Activated CD4-positive, alpha-beta T cell treated with anti-CD3 and anti-CD28 coated beads, Interleukin-2, amount 50 U/mL, for 4 hours (primary cell): Measurements from ENCODE around the gene GGT6.

ENCODE experiments used
- DNase-seq, 2 experiments: peaks; one replicate each; pipeline ENCODE4 v3.0.0-alpha.2; 2020

GGT6 gene

GRCh38 chr17:4536742-4537411, 23.5 kb downstream of the GGT6 start:
- DNase-seq, result no peak

DNA sequence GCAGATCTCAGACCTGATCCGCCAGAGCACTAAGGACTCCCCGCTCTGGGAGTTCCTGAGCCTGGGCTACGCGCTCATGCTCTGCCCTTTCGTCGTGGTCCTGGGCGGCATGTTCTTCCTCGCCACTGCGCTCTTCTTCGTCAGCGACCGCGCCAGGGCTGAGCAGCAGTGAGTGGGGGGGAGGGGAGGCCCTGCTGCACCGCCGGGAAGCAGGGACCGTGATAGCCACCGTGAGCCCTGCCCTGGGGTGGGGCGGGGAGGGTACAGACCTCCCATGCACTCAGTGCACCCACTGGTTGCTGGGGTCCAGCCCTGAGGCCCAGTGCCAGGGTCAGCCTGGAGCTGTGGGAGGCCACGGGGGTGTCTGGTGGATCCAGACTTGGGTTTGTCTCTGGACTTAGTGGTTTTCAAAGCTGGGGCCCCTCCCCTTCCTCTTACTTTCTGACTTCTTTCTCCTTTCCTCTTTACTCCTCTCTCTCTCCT, 24.1 kb downstream of the GGT6 start:
- no peak for DNase-seq

DNA sequence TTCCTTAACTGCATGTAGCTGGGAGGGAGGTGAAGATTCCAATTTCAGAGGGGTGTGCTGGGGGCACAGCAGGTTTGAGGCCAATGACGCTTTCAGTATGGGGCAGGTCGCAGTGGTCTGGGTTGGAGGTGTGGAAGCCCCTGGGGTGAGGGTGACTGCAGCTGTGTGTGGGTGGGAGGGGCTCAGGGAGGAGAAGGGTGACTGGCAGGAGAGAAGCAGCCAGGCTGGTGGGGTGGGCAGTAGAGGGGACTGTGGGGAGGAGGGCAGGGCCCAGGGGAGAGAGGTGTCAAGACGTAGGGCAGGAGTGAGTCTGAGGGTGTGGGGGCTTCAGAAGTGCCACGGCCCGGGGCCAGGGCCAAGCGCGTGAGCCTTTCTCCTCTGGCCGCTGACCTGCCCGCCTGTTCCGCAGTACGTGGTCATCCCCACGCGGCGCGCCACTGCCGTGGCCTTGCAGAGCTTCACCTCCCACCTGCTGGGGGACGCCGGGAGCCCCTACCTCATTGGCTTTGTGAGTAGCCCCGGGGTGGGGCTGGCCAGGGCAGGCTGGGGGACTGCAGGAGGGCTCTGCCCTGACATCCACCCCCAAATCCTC, 24.6 kb downstream of the GGT6 start:
- DNase-seq, result no peak

- DNase-seq, result no peak
Measured at GRCh38 chr17:4534928-4535666, 25.3 kb downstream of the GGT6 start.

DNA sequence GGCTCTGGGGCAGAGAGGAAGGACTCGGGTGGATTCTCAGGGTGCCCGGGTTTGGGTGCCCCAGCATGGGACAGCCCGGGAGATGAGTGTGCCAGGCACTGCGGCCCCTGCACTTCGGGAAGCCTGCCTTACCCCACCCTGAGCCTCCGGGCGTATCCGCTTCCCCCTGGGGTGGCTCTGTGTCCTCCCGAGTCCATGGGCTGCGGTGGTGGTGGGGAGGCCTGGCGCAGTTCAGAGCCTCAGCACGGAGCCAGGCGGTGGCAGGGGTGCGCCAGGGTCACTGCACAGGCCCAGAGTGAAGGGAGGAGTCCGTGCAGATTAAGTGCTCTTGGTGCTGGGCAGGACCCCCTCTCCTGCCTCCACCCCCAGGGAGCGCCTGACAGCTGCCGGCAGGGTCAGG, 25.9 kb downstream of the GGT6 start:
- no peak for DNase-seq

DNA sequence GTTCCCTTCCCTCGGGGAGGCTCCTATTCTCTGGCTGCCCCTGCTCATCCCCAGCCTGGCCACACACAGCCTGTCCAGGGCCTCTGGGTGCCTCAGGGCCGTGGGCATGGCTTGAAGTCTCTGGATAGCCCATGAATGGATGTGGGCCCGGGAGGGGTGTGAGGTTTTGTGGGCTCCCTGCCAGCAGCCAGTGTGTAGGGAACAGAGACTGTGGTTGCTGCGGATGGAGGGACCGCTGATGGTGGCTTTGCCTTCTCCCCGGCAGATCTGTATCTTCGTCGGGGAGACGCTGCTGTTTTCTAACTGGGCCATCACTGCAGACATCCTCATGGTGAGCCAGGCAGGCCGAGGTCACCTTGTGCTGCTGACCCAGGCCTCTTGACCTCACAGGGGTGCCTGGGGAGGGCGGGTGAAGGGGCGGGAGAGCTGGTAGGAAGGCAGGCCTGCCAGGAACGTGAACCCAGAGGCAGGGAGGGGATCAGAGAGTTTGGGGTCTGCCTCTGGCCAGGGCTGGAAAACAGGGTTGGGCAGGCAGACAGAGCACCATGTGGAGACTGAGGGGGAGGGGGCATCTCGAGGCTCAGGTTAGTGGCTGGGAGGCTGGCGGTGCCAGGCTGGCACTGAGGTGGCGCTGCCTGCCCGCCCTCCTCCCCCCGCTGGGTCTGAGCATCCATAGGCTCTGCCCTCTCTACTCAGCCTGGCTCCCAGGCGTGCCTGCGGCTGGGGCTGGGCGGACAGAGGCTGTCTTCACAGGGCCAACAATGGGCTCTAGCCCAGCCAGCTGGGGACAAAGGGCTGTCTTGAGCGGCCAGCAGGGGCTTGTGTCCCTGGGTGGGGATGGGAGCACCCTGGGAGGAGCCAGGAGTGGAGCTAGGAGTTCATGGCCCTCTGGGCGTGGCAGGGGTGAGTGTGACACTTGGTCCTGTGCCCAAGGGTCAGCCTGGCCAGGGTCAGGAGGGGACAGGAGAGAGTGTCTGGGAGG, 26.6 kb downstream of the GGT6 start:
- no peak for DNase-seq

DNA sequence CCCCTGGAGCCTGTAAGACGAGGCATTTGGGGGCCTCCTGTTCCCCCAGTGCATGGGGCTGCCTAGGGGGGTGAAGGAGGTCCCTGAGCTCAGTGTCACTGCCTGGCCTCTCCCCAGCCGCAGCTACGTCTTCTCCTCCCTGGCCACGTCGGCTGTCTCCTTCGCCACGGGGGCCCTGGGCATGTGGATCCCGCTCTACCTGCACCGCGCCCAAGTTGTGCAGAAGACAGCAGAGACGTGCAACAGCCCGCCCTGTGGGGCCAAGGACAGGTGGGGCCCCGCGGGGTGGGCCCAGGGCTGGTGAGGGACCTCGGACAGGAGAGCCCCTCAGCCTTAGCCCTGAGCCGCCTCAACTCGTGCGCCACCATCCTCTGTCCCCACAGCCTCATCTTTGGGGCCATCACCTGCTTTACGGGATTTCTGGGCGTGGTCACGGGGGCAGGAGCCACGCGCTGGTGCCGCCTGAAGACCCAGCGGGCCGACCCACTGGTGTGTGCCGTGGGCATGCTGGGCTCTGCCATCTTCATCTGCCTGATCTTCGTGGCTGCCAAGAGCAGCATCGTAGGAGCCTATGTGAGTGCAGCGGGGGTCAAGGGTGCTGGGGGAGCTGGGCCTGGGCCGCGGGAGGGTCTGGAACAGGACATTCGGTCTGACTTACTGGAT, 27.4 kb downstream of the GGT6 start:
- no peak for DNase-seq

GRCh38 chr17:4531988-4532736, 28.2 kb downstream of the GGT6 start:
- DNase-seq, result no peak

DNA sequence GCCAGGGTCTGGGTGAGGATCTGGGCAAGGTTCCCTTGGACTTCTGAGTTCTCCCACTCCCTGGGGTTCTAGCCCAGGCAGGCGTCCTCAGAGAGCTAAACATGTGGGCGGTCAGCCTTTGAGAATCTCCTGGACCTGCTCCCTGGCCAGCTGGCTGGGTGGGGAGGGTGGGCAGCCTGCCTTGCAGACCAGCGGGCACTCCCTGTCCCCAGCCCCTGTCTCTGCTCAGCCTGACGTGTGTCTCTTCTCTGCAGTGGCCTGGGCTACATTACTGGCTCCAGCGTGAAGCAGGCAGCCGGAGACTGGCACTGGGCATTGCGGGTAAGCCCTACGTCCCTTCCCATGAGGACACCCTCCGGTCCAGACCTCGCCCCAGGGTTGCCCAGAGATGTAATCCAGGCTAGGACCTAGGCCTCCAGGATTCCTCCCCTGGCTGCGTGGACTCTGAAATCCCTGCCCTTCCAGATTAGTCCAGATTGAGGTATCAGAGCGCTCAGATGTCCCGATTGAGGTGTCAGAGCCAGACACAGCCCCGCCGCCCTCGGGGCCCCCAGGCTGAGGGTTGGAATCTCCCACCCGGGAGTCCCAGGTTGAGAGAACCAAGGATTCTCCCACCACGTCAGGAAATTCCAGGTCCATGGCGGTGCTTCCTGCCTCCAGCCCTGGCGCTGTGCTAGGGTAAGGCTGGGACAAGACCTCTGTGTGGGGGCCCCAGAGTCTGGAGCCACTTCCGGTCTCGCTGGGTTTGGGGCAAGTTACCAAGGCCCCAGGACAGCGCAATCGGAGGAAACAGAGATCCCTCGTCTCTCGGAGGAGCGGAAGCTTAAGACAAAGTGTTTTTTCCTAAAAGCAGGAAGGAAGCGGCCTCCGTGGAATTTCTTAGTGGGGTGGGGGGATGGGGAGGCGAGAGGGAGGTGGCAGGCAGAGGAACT, 29.3 kb downstream of the GGT6 start:
- DNase-seq, result no peak

GRCh38 chr17:4529533-4530152, 30.7 kb downstream of the GGT6 start:
- DNase-seq, result no peak

DNA sequence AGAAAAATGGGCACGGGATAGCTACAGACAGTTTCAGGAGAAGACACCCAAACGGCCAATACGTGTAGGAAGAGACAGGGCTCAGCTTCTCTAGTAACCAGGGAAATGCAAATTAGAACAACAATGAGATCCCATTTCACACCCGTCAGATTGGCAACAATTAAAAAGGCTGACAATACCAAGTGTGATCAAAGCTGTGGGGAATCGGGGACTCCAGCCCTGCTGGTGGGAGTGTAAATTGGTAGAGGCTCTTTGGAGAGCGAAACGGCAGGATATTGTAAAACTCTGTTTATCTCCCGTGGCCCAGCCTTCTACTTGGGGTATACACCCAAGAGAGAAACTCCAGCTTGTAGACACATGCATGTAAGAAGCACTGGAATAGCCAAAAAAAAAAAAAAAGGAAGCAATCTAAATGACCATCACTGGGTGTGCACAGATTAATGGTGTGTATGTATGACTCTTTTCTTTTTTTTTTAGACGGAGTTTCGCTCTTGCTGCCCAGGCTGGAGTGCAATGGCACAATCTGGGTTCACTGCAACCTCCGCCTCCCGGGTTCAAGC, 32.7 kb downstream of the GGT6 start:
- no peak for DNase-seq

- no peak for DNase-seq
Measured at GRCh38 chr17:4527134-4527533, 33.2 kb downstream of the GGT6 start.

DNA sequence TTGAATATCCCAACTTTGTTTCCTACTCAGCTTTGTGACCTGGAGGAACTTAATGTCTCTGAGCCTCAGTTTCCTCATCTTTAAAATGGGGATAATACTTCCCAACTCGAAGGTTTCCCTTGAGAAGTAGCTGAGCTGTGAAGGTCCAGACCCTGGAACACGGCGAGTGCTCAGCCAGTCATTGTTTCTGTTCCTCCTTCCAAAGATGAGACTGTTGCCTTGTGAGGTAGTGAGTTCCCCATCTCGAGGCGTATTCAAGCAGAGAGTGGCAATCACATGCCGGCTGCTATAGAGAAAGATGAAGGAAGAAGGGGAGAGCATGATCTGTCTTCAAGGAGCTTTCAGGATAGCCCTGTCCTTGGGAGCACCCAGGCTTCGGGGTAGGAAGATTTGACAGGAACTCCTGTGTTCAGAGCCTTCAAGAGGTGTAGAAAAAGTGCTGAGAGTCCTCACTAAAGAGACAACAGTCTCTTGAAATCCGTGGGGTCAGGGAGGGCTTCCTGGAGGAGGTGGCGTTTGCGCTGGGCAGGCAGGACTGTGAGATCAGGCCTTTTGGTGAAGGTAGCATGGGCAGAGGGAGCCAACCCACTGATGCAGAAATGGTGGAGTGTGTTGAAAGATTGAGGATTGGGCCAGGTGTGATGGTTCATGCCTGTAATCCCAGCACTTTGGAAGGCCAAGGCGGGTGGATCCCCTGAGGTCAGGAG, 34.5 kb downstream of the GGT6 start:
- no peak for DNase-seq

- no peak for DNase-seq
Measured at GRCh38 chr17:4523946-4524345, 36.4 kb downstream of the GGT6 start.

DNA sequence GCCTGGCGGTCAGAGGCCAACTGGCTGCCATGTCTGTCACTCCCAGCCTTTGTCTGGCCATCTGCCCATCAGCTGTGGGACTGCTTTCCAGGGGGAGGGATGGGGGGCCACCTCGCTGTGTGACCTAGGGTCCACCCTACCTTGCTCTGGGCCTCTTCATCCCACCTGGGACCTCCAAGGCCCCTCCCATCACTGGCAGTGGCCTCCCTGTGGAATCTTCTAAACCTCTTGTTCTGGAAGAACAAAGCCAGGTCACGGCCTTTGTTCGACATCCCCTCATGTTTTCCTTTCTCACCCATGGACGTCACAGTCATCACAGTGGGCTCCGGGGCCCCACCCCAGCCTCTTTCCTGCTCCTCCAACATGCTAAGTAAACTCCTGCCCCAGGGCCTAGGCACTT, 37.7 kb downstream of the GGT6 start:
- DNase-seq, result no peak

DNA sequence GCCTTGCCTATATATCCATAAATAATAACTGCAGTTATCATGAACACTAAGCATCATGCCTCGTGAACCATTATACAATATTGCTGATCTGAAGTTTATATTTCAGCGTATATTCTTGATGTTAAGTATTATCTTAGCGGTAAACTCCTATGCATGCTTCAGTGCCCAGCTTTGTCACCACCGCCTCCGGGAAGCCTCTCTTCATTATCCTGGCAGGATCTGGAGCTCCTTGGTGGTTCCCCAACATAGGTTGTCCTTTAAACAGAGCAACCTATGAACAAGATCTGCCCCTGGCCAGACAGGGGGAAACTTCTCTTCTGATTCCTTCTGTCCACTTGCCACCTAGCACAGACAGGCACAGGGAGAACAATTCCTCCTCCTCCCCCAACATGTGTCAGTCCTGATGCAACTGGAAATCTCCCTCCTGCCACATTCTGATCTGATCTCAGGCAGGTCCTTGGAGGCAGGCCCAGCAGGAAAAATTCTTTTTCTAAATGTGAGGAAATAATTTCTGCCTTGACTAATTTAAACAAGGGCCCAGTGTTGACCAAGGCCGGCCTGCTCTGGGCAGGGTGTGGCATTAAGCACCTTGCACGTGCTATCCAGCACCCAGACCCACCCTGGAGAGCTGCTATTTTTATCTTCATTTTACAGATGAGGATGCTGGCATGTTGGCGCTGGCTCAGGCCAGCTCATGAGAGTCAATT, 39.3 kb downstream of the GGT6 start:
- no peak for DNase-seq

DNA sequence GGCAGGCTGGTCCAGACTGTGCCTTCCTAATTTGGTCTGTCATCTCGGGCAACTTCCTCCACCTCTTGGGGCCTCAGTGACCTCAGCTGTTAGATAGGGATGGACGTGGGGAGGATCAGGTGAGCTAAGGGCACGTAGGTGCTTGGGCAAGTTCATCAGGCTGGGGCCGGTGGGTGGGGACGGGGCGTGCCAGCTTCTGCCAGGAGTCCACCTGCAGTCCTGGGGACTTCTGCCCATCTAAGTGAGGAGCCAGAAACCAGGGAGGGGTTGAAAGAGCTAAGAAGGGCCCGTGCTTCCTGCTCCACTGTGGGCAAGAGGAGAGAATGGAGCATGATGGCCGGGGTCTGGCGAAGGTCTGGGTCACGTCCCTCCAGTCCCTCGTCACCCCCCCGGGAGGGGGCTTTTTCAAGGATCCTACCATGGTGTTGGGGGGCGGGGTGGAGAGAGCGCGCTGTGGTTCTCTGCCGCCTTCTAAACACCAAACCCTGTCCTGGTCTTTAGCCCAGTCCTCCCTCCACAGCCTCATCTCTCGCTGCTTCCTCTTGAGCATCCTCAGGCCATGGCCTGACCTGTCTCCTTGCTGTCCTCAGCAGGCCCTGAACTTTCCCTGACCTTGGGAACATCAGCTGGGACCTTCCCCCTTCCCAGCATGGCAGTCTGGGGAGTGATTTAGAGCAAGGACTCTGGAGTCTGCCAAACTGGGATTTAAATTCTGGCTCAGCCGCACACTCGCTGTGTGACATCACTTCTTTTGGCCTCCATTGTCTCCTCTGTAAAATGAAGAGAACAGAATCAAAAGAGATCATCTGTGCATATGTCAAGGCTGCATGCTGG, 40.1 kb downstream of the GGT6 start:
- DNase-seq, result no peak
